Subcutaneous abdominal adipose tissue (tissue), 5 donors: ENCODE measurements around the gene MYCN.
A peak's percentile ranks its signal among the peaks of the same experiment; 100 is the strongest.

ENCODE experiments used
- H3K27ac ChIP-seq: one replicate; pipeline ENCODE4 v1.7.0; 2013; ENCODE audit warnings: low read depth, mild to moderate bottlenecking, inconsistent platforms, low read length, moderate library complexity
- H3K27me3 ChIP-seq, 5 donors: one replicate each; pipeline ENCODE4 v1.7.0; 2013; ENCODE audit warnings: low read length in 5 of 5, inconsistent platforms in 1 of 5; ENCODE audit not compliant: control insufficient read depth in 5 of 5, insufficient read depth in 4 of 5
- H3K36me3 ChIP-seq, 5 donors: one replicate each; pipeline ENCODE4 v1.7.0; 2013; ENCODE audit warnings: low read length in 5 of 5; ENCODE audit not compliant: control insufficient read depth in 5 of 5, insufficient read depth in 5 of 5
- H3K4me1 ChIP-seq, 5 donors: one replicate each; pipeline ENCODE4 v1.7.0; 2013; ENCODE audit warnings: low read length in 5 of 5, mild to moderate bottlenecking in 3 of 5, moderate library complexity in 1 of 5; ENCODE audit not compliant: control insufficient read depth in 5 of 5, insufficient read depth in 5 of 5
- H3K4me3 ChIP-seq, 5 donors: one replicate each; pipeline ENCODE4 v1.7.0; 2013; ENCODE audit warnings: low read length in 5 of 5, low read depth in 1 of 5
- H3K9ac ChIP-seq, 5 donors: one replicate each; pipeline ENCODE4 v1.7.0; 2013; ENCODE audit warnings: low read length in 5 of 5, mild to moderate bottlenecking in 4 of 5, moderate library complexity in 3 of 5
- H3K9me3 ChIP-seq, 5 donors: one replicate each; pipeline ENCODE4 v1.7.0; 2013; ENCODE audit warnings: low read length in 5 of 5; ENCODE audit not compliant: control insufficient read depth in 5 of 5
- donor health status: healthy.
- donor health status: healthy.
- donor health status: healthy.
- donor health status: healthy.
- donor health status: healthy.

Gene MYCN

DNA sequence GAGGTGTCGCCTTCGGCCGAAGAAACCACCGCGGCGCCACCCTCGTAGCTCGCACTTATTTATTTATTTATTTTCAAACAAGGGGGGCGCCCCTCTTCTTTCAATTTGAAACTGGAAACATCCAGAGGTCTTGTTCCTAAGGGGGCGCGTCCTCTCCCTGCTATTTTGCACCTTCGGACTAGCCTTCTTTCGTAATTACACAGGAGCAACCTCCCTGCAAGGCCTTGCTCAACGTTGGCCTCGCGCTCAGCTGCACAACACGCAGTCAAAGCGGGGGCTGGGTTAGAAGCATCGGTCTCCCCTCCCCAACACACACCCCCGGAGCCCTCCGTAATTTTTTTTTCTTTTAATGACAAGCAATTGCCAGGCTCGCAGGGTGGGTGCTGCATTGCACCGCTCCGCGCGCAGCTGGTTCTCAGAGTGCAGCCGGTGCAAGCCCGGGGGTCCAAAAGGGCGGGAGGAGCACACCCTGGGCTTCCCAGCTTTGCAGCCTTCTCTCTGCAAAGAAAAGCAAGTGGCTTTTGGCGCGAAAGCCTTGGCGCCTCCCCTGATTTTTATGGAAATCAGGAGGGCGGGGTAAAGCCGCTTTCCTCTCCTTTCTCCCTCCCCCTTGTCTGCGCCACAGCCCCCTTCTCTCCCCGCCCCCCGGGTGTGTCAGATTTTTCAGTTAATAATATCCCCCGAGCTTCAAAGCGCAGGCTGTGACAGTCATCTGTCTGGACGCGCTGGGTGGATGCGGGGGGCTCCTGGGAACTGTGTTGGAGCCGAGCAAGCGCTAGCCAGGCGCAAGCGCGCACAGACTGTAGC, at the start of gene MYCN:
TSS of gene MYCN (plus strand) at position 697 of the 807 bp plus-strand sequence. CDS start 1,515 bp downstream, outside the sequence.
- Histone ChIP-seq H3K9me3 (no peaks in the 10 kb centered on the region), H3K36me3 (no peaks in the 10 kb centered on the region), H3K9ac (peak within 1 kb of the TSS in 1 of 5 donors; percentile 25), H3K4me3 (peak within 1 kb of the TSS; percentile 45 to 75 (median 67)), H3K27ac (no peak within 1 kb of the TSS), H3K4me1 (peaks cover 4 to 49% (median 45%) of the 10 kb centered on the region in 5 donors), H3K27me3 (peaks cover 16 to 35% (median 24%) of the 10 kb centered on the region in 5 donors)

DNA sequence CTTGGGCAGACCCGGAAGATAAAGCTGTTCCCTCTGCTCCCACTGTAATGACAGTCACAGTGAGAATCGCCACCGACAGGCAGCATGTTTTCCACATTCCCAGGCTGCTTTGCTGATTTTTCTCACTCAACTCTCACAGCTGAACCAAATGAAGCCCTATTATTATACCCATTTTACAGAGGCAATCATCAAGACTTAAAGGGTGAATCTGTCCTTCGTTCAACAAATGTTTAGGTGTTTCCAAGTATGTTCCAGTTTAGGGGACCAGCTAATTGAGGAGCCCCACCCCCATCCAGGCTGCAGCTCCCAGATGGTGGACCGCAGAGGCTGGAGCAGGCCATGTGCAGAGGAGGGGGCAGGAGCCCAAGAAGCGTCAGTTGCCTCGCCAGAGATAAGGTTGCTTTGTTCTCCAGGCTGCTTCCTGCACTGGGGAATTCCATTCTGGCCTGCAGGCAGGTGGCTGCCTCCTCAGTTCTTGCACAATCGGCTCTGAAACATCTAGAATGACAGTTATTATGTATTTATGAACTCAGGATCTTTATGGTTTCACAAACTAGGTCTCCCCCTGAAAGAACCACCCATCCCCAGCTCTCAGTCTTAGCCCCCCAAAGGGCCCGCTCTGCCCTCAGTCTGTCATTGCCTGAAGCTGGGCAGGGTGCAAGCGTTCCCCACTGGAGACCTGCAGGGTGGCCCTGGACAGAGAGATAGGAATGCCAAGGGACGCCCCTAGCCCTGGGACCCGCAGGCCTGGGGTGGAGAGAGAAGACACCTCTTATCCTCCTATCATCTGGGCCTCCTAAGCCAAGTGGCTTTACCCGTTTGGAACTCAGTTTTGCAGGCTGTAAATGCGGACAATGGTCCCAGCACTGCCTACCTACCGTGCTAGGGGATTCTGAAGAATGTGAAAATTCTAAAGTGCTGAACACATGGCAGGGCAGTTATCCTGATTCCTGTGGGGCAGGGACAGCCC, 49.1 kb upstream of the MYCN start:
- Histone ChIP-seq H3K4me3 (no peak overlapping the region), H3K27me3 (peaks cover 0 to 6% (median 2%) of the 10 kb centered on the region in 5 donors), H3K36me3 (no peaks in the 10 kb centered on the region), H3K4me1 (no peaks in the 10 kb centered on the region), H3K9ac (no peak overlapping the region), H3K27ac (no peak overlapping the region), H3K9me3 (no peaks in the 10 kb centered on the region)

DNA sequence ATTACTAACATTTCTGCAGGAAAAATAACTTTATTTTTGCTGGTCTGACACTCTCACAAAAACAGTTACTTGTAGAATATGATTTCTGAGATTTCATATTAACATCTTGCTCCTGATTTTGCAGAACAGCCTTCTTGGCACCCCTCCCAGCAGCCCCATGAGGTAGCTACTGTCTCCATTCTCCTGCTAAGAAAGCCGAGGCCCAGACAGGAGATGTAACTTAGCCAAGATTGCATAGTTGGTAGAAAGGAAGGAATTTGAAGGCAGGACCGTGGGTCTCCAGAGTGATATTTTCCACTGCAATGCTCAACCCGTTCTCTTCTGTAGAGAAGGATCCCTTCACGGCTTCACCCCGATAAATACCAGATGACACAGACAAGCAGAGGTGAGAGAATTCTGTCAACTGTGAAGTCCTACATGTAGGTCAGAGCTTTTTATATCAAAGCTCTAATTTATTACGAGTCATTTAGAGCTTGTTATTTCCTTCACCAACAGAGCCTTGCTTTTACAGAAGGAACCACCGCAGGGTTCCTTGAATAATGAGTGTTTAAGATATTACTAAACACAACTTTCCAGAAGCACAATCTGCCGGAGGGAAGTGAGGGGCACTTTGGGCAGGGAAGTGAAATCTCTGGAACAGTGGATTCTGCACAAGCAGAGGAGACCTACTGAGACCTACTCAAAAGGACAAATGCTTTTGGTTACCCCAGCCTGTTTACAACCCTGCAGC, 48.0 kb upstream of the MYCN start:
- no peak overlapping the region for H3K4me3 ChIP-seq
- H3K4me1 ChIP-seq: no peaks in the 10 kb centered on the region

DNA sequence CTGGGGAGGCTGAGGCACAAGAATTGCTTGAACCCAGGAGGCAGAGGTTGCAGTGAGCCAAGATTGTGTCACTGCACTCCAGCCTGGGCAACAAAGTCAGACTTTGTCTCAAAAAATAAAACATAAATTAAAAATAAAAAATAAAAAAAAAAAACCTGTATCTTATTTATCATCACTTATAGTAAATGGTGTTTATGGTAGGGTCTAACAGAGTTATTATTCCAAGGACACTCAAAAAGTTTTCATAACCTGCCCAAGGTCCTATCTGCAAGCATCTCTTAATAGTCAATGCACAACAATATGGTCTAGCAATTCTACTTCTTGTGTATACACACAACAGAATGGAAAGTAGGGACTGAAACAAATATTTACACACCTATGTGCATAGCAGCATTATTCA, 47.3 kb upstream of the MYCN start:
- Histone ChIP-seq H3K9me3 (peaks cover 0 to 3% (median 3%) of the 10 kb centered on the region in 5 donors), H3K36me3 (no peaks in the 10 kb centered on the region), H3K4me1 (no peaks in the 10 kb centered on the region), H3K4me3 (no peak overlapping the region), H3K9ac (no peak overlapping the region), H3K27me3 (peaks cover 0 to 6% (median 2%) of the 10 kb centered on the region in 5 donors), H3K27ac (no peak overlapping the region)

More for the DNA sequence above, 48.0 kb upstream of the MYCN start:
- no peak overlapping the region for H3K9ac ChIP-seq
- H3K27me3 ChIP-seq: peaks cover 0 to 6% (median 2%) of the 10 kb centered on the region in 5 donors
- H3K27ac ChIP-seq: no peak overlapping the region
- peaks cover 0 to under 1% (median 0%) of the 10 kb centered on the region in 5 donors for H3K9me3 ChIP-seq
- H3K36me3 ChIP-seq: no peaks in the 10 kb centered on the region

DNA sequence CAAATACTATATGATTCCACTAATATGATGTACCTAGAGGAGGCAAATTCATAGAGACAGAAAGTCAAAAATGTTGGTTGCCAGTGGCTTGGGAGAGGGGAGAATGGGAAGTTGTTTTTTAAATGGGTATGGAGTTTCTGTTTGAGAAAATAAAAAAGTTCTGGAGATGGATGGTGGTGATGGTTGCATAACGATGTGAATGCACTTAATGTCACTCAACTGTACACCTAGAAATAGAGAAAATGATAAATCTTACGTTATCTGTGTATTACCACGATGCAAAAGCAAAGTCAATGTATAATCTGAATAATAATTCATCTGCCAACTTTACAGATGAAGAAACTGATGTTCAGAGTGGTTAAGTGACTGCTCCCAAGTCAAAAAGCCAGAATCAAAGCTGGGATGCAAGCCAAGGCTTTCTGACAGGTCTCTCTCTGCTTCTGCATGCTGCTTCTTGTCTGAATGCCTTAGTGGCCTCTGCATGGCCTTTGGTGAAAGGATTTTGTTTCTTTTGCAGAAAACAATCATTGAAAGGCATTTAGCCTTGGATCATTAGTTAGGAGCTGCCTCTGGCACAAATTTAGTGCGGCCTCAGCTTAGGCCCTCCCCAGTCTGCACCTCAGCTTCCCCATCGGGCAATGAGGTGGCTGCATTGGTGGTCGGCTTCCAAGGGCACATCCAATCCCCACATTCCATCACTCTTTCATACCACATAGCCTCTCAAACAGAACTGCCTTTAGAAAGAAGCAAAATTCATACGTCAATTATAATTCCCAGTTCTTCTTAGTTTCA, 46.5 kb upstream of the MYCN start:
- Histone ChIP-seq H3K4me3 (no peak overlapping the region), H3K27ac (no peak overlapping the region), H3K9me3 (peaks cover 0 to 8% (median 3%) of the 10 kb centered on the region in 5 donors), H3K27me3 (peaks cover 0 to 6% (median 2%) of the 10 kb centered on the region in 5 donors), H3K4me1 (no peaks in the 10 kb centered on the region), H3K9ac (no peak overlapping the region), H3K36me3 (no peaks in the 10 kb centered on the region)

DNA sequence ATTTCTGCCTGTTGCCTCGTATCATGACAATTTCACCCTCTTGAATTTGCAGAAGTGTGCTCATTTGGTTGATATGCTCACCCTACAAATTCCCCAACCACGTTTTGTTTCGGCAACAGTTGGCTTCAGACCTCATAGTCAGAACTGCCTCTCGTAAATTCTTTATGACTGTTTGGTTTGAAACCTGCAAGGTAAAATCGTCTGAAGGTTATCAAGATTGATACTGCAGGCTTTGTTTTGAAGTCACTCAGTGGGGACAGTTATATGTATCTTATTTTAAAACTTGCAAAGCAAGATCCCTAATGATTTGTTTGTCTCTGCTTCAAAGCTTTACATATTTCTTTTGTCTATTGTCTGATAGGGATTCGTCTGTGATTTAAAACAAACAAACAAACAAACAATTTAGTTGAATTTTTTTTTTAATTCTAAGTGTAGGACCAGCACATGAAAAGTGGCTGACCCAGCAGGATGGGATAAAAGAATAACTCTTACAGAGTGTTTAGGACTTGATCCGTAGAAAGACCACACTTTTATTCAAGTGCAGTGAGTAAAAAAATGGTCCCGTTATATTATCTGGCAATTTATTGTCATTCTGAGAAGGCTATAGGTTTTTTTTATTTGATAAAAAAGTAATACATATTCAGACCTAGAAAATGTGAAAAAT, 45.7 kb upstream of the MYCN start:
- Histone ChIP-seq H3K9me3 (peaks cover 0 to 8% (median 3%) of the 10 kb centered on the region in 5 donors), H3K9ac (no peak overlapping the region), H3K4me3 (no peak overlapping the region), H3K27me3 (peaks cover 0 to 6% (median 2%) of the 10 kb centered on the region in 5 donors), H3K4me1 (no peaks in the 10 kb centered on the region), H3K36me3 (no peaks in the 10 kb centered on the region), H3K27ac (no peak overlapping the region)

DNA sequence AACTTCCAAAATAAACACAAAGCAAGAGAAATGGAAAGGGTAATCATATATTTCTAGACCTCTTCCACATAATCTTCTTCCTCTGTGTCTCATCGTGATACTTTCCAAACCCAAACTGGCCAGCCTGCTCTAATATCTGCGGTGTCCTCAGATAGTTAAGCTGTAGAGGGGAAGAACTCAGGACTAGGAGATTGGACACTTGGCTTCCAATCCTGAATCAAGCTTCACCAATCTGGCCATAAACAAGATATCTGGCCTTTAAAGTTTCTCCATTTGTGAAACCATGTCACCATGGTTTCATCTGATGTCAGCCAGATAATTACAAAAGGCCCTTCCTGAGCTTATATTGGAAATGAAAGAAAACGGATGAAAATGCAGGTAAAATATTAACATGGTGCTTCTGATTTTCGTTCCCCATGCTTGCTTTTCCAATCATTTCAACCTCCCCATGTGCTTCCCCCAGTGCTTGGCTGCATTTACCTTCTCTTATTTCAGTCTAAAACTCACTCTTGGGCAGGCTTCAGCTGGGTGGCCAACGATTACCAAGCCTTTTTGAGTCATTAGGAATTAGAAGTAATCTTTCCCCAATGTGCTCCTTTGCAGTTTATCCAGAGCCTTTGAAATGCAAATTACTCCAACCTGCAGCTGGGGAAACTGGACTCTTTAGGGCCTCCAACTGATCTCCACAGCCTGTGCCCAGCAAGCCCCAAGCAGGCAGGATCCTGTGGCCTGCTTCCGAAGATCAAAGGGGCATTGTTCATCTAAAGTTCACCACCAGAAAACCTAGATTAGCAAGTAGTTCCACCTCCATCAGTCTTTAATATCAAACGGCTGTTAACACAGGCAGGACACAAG, 44.5 kb upstream of the MYCN start:
- Histone ChIP-seq H3K4me3 (no peak overlapping the region), H3K4me1 (no peaks in the 10 kb centered on the region), H3K9me3 (peaks cover 0 to 8% (median 3%) of the 10 kb centered on the region in 5 donors), H3K9ac (no peak overlapping the region), H3K27ac (no peak overlapping the region), H3K36me3 (no peaks in the 10 kb centered on the region), H3K27me3 (peaks cover 0 to 3% (median 0%) of the 10 kb centered on the region in 5 donors)

DNA sequence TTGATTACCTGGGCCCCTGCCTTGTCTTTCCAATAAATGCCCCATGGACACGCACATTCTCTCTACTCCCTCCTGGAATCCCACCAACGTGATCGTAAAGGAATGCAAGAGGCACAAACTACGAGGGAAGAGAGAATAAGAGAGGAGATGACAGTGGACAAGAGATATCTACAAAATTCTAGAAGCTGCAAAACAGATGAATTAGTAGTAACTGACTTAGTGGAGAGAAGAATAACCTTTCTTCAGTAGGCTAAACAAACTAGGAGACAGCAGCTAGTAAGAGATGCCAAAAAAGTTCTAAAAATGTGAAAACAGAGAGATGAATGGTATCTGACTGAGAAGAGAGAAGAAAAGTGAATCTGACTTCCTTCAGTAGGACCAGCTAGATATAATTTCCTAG, 43.5 kb upstream of the MYCN start:
- no peaks in the 10 kb centered on the region for H3K4me1 ChIP-seq

More for the DNA sequence above, 43.5 kb upstream of the MYCN start:
- Histone ChIP-seq H3K27ac (no peak overlapping the region), H3K9me3 (peaks cover 3 to 13% (median 6%) of the 10 kb centered on the region in 5 donors), H3K36me3 (no peaks in the 10 kb centered on the region), H3K9ac (no peak overlapping the region), H3K27me3 (no peaks in the 10 kb centered on the region), H3K4me3 (no peak overlapping the region)
